GM20431 (cell line): Measurements from ENCODE around the gene CLEC2D.

Experiments
- in situ Hi-C: fragments of 300-500 bp; cut with MseI, MboI; formaldehyde crosslinking; loops from one replicate; pipeline ENCODE4 v1.15.0; 2020; ENCODE audit warnings: low sequenced_read_pairs; ENCODE audit not compliant: unreplicated experiment

The CLEC2D gene

GRCh38 chr12:9721394-9722092 lies 52.0 kb downstream of the CLEC2D start:
- in situ Hi-C loops: no loop called here

GRCh38 chr12:9724023-9724422 lies 54.5 kb downstream of the CLEC2D start:
- in situ Hi-C loops: no loop called here

- in situ Hi-C loops: loop anchor here (25.0 kb wide), 1 partner anchor 88 kb away; no protein-coding TSS in a partner anchor
Observed at GRCh38 chr12:9725213-9725870, 55.8 kb downstream of the CLEC2D start.

- in situ Hi-C loops: loop anchor here (25.0 kb wide), 1 partner anchor 91 kb away; no protein-coding TSS in a partner anchor
Observed at GRCh38 chr12:9727813-9728212, 58.3 kb downstream of the CLEC2D start.

- in situ Hi-C loops: loop anchor here (25.0 kb wide), 1 partner anchor 92 kb away; no protein-coding TSS in a partner anchor
Observed at GRCh38 chr12:9729082-9729481, 59.6 kb downstream of the CLEC2D start.

- in situ Hi-C loops: loop anchor here (25.0 kb wide), 1 partner anchor 93 kb away; no protein-coding TSS in a partner anchor
Observed at GRCh38 chr12:9730011-9730410, 60.5 kb downstream of the CLEC2D start.

GRCh38 chr12:9730591-9730990 lies 61.1 kb downstream of the CLEC2D start:
- in situ Hi-C loops: loop anchor here (25.0 kb wide), 1 partner anchor 93 kb away; no protein-coding TSS in a partner anchor

- in situ Hi-C loops: loop anchor here (25.0 kb wide), 1 partner anchor 94 kb away; no protein-coding TSS in a partner anchor
Observed at GRCh38 chr12:9731393-9731792, 61.9 kb downstream of the CLEC2D start.

- in situ Hi-C loops: loop anchor here (25.0 kb wide), 1 partner anchor 94 kb away; no protein-coding TSS in a partner anchor
Observed at GRCh38 chr12:9731797-9732196, 62.3 kb downstream of the CLEC2D start.

- in situ Hi-C loops: loop anchor here (25.0 kb wide), 1 partner anchor 96 kb away; no protein-coding TSS in a partner anchor
Observed at GRCh38 chr12:9732921-9733461, 63.5 kb downstream of the CLEC2D start, which contains the start of gene CLECL1. Gene CLECL1 (minus strand): TSS chr12:9733097.

GRCh38 chr12:9735601-9736000 lies 66.1 kb downstream of the CLEC2D start:
- in situ Hi-C loops: loop anchor here (25.0 kb wide), 1 partner anchor 98 kb away; no protein-coding TSS in a partner anchor

- in situ Hi-C loops: loop anchor here (25.0 kb wide), 1 partner anchor 100 kb away; no protein-coding TSS in a partner anchor
Observed at GRCh38 chr12:9736936-9737705, 67.6 kb downstream of the CLEC2D start.

- in situ Hi-C loops: loop anchor here (25.0 kb wide), 1 partner anchor 102 kb away; no protein-coding TSS in a partner anchor
Observed at GRCh38 chr12:9738905-9739304, 69.4 kb downstream of the CLEC2D start.

GRCh38 chr12:9739404-9740105 lies 70.0 kb downstream of the CLEC2D start:
- in situ Hi-C loops: loop anchor here (25.0 kb wide), 1 partner anchor 102 kb away; no protein-coding TSS in a partner anchor

- in situ Hi-C loops: loop anchor here (25.0 kb wide), 1 partner anchor 103 kb away; no protein-coding TSS in a partner anchor
Observed at GRCh38 chr12:9740106-9740750, 70.7 kb downstream of the CLEC2D start.

GRCh38 chr12:9741726-9742125 lies 72.2 kb downstream of the CLEC2D start:
- in situ Hi-C loops: loop anchor here (25.0 kb wide), 1 partner anchor 104 kb away; no protein-coding TSS in a partner anchor

GRCh38 chr12:9742661-9743060 lies 73.1 kb downstream of the CLEC2D start:
- in situ Hi-C loops: loop anchor here (25.0 kb wide), 1 partner anchor 105 kb away; no protein-coding TSS in a partner anchor

GRCh38 chr12:9745199-9745598 lies 75.7 kb downstream of the CLEC2D start:
- in situ Hi-C loops: loop anchor here (25.0 kb wide), 1 partner anchor 108 kb away; no protein-coding TSS in a partner anchor
